NCI-H226 (cell line): ENCODE measurements around the gene SLC25A44.
"Not testable (repeated sequence)": the region's sequence is repeated elsewhere in the genome, so short reads cannot be mapped to it uniquely, and the experiment has no call there.

Experiments used
- DNase-seq: peaks from one replicate; pipeline ENCODE4 v3.0.0-alpha.2; 2015

The SLC25A44 gene

DNA sequence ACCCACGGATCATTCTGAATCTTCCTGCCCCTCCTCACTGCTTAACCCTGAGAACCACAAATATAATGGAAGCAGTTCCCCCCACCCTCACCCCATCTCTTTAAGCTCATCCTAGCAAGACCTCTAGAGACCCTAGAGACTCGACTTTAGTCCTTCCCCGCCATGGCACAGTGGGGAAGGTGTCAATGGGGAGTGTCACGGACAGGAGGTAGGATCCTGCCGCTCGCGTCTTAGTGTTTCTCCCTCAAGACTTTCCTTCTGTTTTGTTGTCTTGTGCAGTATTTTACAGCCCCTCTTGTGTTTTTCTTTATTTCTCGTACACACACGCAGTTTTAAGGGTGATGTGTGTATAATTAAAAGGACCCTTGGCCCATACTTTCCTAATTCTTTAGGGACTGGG, 18.2 kb downstream of the SLC25A44 start:
- DNase-seq: no peak

DNA sequence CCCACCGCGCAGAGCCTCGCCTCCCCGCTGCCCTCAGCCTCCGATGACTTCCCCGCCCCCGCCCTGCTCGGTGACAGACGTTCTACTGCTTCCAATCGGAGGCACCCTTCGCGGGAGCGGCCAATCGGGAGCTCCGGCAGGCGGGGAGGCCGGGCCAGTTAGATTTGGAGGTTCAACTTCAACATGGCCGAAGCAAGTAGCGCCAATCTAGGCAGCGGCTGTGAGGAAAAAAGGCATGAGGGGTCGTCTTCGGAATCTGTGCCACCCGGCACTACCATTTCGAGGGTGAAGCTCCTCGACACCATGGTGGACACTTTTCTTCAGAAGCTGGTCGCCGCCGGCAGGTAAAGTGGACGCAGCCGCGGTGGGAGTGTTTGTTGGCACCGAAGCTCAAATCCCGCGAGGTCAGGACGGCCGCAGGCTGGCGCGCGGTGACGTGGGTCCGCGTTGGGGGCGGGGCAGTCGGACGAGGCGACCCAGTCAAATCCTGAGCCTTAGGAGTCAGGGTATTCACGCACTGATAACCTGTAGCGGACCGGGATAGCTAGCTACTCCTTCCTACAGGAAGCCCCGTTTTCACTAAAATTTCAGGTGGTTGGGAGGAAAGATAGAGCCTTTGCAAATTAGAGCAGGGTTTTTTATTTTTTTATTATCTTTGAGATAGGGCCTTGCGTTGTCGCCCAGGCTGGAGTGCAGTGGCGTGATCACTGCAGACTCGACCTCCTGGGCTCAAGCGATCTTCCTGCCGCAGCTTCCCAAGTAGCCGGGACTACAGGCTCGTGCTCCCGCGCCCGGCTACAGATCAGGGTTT, 19.1 kb downstream of the SLC25A44 start, which contains the start of gene PMF1:
Gene PMF1 (plus strand): TSS at position 175 of the 811 bp plus-strand sequence. CDS start 9 bp downstream, at position 184.
- peak; percentile 94 for DNase-seq

DNA sequence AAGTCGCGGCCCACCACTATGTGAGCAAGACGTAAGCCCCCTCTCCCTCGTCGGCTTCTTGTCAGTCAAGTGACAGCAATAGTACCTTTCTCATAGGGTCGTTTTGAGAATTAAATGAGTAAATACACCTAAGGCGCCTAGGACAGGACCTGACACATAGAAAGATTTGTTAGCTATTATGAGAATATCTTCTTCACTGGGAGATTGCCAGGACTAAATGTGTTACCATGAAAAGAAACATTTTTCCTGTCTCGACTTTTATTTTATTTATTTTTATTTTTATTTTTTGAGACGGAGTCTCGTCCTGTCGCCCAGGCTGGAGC, 19.7 kb downstream of the SLC25A44 start:
- no peak for DNase-seq

DNA sequence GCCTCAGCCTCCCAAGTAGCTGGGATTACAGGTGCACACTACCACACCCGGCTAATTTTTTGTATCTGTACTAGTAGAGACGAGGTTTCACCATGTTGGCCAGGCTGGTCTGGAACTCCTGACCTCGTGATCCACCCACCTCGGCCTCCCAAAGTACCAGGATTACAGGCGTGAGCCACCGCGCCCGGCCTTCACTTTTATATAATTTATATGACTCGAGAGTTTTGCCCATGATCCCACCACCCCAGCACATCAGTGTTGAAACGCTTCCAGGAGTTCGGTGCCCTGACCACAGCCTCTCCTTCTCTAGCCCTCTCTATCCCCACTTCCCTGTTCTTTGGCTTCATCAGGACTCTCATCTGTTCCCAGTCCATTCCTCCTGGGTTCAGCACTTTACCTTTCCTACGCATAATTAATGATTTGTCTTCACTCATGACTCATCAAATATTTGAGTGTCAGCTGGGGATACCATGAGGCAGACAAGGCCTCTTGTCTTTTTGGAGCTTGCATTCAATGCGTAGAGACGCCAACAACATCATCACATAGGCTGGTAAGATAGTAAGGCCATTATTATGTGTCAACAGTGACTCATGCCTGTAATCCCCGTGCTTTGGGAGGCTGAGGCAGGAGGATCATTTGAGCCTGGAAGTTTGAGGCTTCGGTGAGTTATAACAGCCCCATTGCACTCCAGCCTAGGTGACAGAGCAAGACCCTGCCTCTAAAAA, 20.3 kb downstream of the SLC25A44 start:
- DNase-seq: peak; percentile 97

DNA sequence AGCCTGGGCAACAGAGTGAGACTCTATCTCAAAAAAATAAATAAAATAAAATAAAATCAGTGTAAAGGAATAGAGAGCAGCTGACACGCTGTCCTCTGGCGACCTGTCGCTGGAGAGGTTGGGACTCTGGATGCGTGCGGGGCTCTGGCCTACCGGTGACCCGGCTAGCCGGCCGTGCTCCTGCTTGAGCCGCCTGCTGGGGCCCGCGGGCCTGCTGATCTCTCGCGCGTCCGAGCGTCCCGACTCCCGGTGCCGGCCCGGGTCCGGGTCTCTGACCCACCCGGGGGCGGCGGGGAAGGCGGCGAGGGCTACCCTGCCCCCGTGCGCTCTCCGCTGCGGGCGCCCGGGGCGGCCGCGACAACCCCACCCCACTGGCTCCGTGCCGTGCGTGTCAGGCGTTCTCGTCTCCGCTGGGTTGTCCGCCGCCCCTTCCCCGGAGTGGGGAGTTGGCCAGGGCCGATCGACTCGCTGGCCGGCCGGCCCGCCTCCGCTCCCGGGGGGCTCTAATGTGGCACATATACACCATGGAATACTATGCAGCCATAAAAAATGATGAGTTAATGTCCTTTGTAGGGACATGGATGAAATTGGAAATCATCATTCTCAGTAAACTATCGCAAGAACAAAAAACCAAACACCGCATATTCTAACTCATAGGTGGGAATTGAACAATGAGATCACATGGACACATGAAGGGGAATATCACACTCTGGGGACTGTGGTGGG, 22.6 kb downstream of the SLC25A44 start:
- DNase-seq: not testable (repeated sequence)

DNA sequence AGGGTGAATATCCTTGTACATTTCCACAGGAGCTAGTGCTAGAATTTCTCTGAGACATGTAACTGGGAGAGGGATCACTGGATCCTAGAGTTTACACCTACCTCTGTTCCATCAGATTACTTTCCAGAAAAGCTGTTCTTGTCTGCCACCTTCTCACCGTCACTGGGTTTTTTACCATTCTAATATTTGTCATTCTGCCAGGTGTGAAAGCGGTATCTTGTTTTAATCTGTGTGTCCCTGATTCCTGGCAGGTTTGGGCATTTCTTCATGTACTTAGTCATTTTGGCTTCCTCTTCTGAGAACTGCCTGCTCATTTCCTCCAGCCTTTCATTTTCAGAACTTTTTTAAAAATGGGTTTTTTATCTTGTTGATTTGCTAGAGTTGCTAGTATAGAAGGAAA, 24.0 kb downstream of the SLC25A44 start:
- peak; percentile 40 for DNase-seq

DNA sequence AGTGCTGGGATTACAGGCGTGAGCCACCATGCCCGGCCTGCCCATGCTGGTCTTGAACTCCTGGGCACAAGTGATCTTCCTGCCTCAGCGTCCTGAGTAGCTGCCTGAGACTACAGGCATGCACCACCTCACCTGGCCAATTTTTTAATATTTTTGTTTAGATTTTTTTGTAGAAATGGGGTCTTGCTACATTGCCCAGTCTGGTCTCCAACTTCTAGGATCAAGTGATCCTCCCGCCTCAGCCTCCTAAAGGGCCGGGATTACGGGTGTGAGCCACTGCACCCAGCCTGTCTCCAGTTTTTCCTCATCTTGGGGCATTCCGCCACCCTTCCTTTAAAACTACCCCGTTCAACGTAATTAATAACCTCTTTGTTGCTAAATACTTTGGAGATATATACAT, 26.3 kb downstream of the SLC25A44 start:
- DNase-seq: no peak

DNA sequence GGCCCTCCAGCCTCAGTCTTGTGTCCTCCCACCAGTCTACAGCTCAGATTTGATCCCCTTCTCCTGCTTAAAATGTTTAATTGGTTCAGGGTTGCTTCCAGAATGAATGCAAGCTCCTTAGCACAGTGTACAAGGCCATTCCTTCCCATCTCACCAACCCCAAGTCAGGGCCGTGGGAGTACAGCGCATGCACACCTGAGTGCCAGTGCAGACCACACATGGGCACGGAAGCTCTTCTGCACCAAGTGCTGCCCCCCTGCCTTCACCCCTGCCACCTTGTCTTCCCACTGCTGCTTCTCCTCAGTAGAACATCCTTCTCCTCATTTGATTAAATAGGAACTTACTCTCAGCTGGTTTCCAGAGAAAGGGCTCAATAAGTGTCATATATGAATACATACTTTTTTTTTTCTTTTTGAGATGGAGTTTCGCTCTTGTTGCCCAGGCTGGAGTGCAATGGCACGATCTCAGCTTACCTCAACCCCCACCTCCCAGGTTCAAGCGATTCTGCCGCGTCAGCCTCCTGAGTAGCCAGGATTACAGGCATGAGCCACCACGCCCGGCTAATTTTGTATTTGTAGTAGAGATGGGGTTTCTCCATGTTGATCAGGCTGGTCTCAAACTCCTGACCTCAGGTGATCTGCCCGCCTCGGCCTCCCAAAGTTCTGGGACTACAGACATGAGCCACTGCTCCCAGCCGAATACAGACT, 28.2 kb downstream of the SLC25A44 start:
- no peak for DNase-seq

DNA sequence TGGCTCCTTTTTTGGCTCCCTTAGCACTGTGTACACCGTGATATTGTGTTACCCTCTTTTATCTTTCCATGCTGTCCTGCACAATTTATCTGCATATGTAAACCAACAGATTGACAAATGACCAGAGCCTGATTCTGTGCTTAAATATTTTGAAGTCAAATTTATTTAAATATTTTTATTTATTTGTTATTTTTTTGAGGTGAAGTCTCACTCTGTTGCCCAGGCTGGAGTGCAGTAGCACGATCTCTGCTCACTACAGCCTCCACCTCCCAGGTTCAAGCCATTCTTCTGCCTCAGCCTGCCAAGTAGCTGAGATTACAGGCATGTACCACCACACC, 31.7 kb downstream of the SLC25A44 start:
- DNase-seq: no peak

DNA sequence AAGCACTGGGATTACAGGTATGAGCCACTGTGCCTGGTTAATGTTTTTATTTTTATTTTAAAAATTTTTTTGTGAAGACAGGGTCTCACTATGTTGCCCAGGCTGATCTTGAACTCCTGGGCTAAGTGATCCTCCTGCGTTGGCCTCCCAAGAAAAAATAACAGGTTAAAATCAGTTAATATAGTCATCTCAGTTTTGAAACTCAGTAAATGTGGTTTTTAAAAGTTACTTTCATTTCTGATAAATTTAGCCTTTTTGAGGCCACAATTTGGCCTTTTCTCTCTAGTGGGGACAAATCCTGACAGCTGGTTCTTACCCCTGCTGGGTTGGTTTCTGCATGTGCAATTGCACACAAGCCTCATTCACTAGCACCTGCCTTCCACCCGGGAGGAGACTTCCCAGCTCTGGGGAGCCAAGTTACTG, 32.2 kb downstream of the SLC25A44 start:
- no peak for DNase-seq

DNA sequence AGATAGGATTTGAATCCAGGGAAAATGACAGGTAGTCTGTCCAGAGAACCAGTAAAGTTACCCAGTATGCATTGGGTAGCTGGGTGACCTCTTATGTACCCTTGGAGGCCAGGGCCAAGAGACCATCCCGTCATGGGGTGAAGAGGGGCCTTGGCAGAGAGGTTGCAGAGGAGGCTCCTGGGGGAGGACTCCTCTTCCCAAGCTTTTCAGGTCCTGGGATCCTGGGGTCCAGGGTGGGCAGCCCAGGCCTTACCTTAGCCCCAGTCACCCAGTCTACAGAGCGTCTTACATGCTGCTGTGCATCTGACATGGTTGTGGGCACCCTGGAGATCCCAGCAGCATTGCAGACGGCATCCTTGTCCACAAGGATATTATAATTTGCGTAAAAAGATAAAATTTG, 32.9 kb downstream of the SLC25A44 start:
- DNase-seq: no peak

DNA sequence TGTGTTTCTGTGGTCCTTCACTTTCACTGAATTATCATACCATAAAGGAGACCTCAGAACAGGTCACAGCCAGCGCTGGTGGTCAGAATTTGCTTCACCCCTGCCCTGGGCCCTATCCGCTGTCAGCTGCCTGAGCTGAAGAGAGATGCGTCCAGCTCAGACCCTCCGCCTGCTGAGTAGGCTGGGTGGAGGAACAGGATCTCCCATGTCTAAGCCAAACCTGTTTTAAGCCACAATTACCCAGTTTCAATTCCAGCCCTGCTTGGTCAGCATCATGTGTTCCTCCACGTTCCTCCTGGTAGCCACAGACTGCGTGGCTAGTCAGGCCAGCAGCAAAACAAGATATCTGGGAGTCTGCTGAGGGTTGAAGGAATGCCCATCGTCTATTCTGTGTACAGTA, 34.6 kb downstream of the SLC25A44 start:
- no peak for DNase-seq

DNA sequence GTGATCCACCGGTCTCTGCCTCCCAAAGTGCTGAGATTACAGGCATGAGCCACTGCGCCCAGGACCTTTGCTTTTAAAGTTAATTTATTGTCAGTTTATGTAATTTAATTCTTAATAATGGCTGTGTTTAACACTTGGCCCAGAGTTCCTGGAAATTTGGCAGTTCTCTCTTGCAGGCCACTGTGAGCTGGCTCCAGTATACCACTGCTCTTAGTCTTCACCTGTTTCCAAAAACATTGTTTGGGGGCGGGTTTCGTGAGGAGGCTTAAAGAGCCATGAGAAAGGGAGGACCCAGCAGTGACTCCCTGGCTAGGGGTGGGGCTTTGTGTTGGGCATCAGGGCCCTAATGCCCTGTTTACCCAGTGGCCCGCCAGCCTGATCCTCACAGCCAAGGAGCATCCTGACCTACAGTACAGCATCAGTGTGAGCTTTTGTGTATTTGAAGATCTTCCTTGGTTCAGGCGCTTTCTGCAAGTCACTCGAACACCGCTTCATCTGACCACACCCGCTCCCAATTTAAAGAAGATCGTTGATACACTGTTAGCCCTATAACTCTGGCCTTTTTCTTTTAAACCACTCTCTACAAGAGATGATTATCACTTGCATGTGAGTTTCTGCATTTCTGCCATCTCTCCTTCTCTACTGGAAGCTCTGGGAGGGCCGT, 36.0 kb downstream of the SLC25A44 start:
- no peak for DNase-seq

DNA sequence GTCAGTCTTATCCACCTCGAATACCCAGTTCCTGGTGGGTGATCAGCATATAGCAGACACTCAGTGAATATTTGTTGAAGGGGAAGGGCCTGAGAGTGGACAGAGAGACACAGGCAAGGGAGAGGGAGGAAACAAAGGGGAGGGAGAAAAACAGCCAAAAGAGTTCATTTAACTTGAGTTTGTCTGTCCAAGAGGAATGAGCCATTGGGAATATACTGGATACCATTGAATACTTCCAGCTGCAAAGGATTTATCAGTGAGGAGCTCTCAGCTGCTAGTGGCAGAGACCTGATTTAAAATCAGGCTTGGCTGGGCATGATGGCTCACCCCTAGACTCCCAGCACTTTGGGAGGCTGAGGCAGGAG, 36.6 kb downstream of the SLC25A44 start:
- DNase-seq: no peak

DNA sequence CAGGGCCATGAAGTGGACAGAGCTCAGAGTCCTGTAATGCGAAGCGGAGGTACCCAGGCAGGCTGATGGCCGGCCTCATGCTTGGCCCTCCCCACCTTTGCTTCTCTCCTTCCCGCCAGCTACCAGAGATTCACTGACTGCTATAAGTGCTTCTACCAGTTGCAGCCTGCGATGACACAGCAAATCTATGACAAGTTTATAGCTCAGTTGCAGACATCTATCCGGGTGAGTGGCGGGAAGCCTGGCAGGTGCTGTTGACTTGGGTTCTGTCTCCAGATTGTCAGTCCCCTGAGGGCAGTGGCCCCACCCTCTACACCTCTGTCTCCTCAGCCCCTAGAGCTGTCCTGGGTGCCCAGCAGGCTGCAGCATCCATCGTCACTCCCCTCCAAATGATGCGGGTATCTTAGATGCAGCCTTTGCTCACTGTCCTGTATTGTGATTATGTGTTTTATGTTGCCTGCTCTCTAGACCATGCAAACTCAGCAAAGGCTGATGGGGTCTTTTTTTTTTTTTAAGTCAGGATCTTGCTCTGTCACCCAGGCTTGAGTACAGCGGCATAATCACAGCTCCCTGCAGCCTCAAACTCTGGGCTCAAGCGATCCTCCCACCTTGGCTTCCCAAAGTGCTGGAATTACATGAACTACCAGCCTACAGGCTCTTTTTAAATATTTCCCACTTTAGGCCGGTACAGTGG, 38.4 kb downstream of the SLC25A44 start:
- DNase-seq: no peak

DNA sequence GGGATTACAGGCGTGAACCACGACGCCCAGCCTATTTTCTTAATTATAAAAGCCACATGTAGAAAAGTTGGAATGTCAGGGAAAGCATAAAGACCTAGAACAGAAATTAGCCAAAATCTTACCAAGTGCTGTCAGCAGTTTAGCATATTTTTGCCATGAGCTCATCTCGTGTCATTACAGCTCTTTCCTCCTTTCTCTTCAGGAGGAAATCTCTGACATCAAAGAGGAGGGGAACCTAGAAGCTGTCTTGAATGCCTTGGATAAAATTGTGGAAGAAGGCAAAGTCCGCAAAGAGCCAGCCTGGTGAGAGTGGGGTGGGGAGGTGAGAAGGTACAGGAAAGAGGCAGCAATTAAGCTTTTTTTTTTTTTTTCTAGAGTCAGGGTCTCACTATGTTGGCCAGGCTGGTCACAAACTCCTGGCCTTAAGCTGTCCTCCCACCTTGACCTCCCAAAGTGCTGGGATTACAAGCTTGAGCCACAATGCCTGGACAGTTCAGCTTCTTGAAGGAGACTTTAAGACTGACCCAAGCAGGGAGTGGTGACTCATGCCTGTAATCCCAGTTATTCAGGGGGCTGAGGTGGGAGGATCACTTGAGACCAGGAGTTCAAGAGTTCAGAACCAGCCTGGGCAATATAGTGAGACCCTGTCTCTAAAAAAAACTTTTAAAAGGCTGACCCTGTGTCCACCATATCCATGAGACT, 39.7 kb downstream of the SLC25A44 start:
- DNase-seq: peak; percentile 86

DNA sequence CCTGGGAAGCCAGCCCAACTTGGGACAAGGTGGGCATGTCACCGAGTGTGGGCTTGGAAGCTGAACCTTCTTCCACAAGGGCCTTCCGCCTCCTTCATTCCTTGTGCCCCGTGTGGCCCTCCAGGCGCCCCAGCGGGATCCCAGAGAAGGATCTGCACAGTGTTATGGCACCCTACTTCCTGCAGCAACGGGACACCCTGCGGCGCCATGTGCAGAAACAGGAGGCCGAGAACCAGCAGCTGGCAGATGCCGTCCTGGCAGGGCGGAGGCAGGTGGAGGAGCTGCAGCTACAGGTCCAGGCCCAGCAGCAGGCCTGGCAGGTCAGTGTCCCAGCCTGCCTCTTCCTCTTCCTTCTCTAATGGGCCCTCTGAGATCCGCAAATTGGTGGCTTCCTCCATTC, 42.3 kb downstream of the SLC25A44 start:
- DNase-seq: no peak

DNA sequence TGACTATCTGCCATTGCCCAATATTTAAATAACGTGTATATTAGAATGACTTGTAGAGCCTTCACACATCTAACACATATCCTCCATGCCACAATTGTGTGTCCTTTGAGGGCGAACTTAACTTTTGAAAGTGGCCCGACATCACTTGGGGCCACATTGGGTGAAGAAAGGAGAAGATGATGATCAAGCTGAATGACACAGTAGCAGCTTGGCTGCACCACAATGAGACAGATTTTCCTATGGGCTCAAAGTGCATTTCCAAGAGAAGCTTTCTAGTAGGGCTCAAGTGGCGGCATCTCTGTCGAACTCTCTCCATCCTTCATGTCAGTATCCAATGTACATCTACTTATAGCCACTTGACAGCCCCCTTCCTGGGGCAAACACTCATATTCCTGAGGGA, 44.3 kb downstream of the SLC25A44 start:
- DNase-seq: no peak

DNA sequence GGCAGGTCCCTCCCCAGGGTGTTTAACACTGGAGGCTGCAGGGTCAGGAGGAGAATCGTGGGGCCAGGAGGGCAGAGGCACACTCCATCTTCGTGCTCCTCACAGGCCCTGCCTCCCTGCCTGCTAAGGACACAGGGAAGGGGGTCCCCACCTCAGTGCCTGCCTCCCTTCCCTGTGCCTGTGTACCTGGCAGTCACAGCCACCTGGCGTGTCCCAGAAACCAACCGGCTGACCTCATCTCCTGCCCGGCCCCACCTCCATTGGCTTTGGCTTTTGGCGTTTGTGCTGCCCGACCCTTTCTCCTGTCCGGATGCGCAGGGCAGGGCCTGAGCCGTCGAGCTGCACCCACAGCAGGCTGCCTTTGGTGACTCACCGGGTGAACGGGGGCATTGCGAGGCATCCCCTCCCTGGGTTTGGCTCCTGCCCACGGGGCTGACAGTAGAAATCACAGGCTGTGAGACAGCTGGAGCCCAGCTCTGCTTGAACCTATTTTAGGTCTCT, 47.5 kb downstream of the SLC25A44 start:
- DNase-seq: peak; percentile 87

DNA sequence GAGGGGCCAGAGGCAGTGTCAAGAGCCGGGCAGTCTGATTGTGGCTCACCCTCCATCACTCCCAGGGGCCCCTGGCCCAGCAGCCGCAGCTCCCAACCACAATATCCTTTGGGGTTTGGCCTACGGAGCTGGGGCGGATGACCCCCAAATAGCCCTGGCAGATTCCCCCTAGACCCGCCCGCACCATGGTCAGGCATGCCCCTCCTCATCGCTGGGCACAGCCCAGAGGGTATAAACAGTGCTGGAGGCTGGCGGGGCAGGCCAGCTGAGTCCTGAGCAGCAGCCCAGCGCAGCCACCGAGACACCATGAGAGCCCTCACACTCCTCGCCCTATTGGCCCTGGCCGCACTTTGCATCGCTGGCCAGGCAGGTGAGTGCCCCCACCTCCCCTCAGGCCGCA, 48.0 kb downstream of the SLC25A44 start, which contains the start of gene BGLAP:
Gene BGLAP (plus strand): TSS at position 259 of the 400 bp plus-strand sequence. CDS start 48 bp downstream, at position 307.
- no peak for DNase-seq

DNA sequence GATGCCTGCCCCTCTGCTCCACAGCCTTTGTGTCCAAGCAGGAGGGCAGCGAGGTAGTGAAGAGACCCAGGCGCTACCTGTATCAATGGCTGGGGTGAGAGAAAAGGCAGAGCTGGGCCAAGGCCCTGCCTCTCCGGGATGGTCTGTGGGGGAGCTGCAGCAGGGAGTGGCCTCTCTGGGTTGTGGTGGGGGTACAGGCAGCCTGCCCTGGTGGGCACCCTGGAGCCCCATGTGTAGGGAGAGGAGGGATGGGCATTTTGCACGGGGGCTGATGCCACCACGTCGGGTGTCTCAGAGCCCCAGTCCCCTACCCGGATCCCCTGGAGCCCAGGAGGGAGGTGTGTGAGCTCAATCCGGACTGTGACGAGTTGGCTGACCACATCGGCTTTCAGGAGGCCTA, 48.8 kb downstream of the SLC25A44 start:
- DNase-seq: no peak
